ENCODE results near the gene KXD1.

- TF ChIP-seq, protein P1, sequence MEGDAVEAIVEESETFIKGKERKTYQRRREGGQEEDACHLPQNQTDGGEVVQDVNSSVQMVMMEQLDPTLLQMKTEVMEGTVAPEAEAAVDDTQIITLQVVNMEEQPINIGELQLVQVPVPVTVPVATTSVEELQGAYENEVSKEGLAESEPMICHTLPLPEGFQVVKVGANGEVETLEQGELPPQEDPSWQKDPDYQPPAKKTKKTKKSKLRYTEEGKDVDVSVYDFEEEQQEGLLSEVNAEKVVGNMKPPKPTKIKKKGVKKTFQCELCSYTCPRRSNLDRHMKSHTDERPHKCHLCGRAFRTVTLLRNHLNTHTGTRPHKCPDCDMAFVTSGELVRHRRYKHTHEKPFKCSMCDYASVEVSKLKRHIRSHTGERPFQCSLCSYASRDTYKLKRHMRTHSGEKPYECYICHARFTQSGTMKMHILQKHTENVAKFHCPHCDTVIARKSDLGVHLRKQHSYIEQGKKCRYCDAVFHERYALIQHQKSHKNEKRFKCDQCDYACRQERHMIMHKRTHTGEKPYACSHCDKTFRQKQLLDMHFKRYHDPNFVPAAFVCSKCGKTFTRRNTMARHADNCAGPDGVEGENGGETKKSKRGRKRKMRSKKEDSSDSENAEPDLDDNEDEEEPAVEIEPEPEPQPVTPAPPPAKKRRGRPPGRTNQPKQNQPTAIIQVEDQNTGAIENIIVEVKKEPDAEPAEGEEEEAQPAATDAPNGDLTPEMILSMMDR (IDR thresholded peaks at IDR 0.05): no peak
- no peak for TF ChIP-seq EP300 (IDR thresholded peaks at IDR 0.05)
Observed at GRCh38 chr19:18532168-18532890, 25.3 kb upstream of the KXD1 start.
